Activated T-helper 9 cell treated with anti-CD3 and anti-CD28 coated beads, Interleukin-2, amount 50 U/mL, for 16 hours (primary cell): Measurements from ENCODE around the gene OPN4.

Experiments used
- DNase-seq: peaks from one replicate; pipeline ENCODE4 v3.0.0-alpha.2; 2020; ENCODE audit warnings: low read depth

Gene OPN4

DNA sequence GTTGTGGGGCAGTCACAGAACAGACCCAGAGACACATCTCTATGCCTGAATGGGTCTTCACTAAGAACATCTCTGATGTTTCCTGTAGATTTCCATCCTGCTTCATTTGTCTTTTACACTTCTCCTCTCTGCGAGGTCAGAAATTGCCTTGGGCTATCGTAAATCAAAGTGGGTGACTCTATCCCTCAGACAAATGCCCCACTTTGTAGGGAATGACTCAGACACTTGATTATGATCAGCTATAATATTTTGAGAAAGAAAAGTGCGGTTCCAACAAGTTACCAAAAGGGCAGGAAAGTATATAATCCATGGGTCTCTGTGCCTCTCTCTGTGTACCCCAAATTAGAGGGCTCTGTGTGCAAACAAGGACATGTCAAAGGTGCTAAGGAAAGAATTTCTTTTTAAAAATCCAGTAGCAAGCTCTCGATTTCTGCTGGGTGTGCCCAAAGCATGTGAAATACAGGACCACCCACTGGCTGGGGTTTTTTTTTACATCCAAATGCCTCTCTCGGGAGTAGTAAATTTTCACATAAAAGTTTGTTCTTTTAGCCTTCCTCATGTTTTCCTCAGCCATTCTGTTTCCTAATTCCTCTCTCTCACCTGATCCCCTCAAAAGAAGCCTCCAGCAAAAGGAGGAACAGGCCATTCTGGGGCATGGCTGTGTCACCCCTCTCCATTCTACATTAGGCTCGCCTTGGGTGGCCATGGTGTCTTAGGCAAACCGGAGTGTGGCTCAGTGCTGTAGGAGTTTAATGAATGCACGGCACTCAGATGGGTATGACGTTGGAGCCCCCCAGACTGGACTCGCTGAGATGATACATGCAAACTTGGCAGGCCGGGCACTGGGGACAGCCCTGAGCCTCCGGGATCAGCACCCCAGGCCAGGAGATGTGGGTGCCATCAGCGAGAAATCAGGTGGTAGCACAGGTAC lies 6.3 kb upstream of the OPN4 start:
- DNase-seq, result no peak

DNA sequence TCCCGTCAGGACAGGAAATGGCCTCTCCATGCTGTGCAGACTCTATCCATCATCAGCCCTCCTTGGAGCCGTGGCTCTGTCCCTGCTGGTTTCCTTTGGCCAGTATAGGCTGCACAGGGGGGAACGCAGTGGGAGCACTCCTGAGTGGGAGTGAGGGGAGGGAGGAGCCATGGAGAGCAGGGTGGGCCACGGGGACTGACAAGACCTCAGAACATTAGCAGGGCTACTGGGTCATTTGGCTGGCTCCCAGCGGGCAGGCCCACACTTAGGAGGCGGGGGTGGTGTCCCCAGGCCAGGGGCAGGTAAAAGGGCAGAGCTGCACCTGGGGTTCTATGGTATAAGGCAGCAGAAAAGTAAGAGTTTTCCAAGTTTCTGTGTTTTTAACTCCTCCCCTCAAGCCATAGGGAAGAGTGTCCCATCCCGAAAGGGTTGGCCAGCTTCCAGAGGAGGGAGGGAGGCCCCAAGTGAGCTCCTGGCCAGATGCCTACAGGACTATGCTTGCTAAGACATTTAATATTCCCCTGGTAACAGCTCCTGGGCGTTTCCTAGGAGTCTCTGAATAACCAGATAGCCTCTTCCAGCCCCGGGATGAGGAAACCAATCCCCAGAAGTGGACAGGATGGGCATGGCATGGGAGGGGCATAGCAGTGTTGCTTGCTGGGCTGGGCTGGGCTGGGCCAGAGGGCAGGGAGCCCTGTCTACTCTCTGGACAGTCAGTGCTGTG lies 5.5 kb upstream of the OPN4 start:
- no peak for DNase-seq

DNA sequence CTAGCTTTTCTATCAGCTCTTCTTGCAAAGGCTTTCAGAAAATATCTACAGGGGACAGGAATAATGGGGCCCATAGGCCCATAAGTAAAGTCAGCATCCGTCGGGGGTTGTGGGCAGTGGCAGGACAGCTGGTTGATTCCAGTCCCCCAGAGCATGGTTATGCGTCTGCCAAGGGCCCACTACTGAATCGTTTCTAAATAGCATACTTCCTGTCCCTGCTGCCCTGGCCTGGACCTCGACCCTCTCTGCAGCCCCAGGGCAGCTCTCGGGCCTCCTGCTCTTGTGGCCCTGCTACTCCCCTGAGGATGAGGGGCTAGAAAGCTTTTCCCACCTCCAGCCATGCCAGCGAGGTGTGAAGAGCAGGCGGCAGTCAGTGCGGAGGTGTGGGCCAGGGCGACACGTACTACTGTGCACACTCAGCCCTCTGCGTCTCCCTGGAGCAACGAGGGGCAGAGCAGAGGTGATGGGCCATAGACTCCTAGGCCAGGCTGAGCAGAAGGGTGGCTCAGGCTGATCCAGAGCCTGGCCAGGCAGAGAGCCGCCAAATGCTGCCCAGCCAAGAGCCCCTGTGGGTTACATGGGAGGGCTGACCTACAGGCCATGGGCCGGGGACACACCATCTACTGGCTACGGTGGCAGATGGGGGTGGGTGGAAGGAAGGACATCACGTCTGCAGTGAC lies 4.7 kb upstream of the OPN4 start:
- DNase-seq, result no peak

DNA sequence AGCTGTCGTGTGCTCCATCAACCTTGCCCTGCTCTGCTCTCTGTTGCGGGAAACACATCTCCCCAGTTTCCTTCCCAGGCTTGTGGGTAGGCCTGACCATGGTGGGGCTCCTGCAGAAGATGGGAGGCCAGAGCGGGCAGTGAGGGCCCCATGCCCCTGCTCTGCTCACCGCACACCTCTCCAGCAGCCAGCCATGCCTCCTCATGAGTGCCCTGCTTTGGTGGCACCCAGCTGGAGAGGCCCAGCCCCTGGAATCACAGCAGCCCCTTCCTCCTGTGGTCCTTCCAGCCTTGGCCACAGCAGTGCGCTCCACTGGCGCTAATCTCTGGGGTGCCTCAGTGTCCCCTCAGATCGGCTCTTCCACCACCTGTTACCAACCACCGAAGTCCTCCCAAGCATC lies 4.2 kb upstream of the OPN4 start:
- no peak for DNase-seq

DNA sequence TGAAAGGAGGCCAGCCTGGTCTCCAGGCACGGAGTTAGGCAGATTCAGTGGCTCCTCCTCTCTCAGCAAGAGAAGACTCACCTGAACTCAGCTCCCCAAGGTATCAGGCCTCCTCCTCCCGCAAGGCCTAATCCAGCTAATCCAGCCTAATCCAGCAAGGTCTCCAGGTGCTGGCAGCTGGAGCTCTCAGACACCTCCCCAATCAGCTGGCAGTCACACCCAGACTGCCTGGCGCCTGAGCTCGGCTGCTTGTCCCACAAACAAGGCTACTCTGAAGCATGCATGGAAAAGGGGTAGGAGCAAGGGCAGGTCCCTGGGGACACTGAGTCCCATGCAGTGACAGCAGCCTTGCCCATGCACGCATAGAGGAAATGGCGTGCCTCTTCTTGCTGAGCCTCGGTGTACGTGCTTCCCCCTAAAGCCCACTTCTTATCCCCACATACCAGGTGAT lies 3.3 kb upstream of the OPN4 start:
- DNase-seq, result no peak

DNA sequence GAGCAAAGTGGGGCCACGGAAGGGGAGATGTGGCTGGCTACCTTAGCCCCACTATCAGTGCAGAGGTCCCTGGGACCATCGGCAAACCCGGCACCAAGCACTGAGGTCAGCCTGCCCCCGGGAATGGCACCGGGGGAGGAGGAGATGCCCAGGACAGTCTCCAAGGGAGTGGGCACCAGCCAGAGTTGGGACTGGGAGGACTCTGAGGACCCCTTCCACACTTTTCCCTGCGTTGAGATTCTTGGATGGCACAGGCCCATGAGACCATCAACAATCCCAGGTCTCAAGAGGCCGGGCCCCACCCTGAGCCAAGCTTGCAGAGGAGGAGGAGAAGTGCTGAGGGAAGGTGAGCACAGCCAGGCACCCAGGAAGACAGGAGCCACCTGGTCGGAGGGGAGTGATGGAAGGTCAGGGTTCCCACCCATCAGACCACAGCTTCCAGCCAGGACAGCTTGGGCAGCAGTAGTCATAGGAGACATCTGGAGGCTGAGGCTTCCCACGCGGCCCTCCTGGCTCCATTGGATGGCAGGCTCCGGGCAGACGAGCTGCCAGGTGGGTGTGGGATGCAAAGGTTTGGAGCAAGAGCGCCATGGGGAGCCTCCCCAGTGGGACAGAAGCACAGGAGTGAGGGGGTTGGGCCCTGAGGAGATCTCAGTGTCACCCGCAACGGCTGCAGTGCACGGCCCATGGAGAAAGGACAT lies 2.6 kb upstream of the OPN4 start:
- no peak for DNase-seq

DNA sequence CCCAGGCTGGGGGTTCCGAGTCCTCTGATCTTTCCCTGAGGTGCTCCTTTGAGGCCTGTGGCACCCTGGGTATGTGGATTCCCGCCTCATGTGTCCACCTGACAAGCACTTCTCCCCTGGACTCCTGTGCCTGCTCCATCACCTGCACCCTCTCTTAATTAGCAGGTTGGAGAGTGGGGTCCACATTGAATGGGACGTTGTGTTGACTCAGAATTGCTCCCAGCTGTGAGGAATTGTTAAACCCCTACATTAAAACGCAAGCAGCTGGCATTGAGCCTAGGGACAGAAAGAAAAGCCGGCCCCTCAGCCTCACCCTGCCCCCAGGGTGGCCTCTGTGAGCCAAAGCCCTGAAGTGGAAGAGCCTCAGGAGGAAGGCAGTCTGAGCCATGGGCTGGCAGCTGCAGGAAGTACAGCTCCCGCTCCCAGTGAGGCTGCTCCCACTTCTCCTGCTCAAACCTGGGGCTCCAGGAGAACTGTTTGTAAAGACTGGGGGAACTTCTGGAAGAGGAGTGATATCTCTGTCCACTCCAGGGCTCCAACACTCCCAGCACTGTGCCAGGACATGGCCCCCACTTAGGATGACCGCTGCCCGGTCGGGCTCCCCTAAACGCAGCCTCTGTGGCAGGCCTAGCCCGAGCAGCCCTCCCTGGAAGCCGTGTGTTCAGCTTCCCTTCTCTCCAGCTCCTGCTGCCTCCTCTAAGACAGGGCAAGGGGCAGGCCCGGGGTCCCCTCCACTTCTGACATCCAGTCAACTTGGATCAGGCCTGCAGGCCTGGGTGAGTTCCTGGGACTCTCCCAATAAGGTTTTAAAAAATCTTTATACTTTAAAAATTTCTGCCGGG lies 1.8 kb upstream of the OPN4 start:
- DNase-seq, result no peak

DNA sequence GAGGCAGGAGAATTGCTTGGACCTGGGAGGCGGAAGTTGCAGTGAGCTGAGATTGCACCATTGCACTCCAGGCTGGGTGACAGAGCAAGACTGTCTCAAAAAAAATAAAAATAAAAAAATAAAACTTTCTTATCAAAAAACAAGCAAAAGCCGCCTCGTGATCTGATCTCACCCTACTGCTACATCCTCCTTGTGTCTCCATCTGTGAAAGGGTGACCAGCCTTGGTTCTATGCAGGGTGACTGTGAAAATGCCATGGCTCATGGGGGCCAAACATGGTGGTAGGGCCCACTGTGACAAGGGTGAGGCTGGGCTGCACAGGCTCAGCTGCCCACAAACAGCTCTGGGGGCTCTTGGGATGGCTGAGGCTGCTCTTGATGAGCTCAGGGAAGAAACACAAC lies 968 bp upstream of the OPN4 start:
- no peak for DNase-seq

DNA sequence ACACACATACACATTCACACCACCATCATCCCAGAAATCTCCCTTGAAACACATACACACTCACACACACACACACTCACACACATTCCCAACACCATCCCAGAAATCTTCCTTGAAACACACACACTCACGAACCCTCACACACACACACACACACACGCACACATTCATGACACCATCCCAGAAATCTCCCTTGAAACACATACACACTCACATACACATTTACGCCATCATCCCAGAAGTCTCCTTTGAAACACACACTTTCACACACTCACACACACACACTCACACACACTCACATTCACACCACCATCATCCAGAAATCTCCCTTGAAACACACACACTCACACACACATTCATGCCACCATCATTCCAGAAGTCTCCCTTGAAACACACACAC lies 360 bp upstream of the OPN4 start:
- DNase-seq, result no peak

DNA sequence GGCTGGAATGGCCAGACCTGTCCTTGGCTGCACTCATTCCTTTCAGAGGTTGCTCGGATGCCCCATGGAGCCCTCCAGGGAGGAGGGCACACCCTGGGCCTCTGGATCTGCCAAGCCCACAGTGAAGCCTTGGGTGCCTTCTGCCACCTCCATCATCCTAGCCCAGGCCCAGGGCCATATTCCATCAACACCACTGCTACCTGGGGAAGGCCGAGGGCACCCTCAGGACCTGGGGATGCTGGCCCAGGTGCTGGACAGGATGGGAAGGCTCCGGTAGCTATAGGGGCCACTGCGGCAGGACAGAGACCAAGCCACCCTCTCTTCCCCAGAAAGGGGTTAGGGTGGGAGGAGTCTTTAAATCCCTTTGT lies 810 bp downstream of the OPN4 start:
- no peak for DNase-seq

DNA sequence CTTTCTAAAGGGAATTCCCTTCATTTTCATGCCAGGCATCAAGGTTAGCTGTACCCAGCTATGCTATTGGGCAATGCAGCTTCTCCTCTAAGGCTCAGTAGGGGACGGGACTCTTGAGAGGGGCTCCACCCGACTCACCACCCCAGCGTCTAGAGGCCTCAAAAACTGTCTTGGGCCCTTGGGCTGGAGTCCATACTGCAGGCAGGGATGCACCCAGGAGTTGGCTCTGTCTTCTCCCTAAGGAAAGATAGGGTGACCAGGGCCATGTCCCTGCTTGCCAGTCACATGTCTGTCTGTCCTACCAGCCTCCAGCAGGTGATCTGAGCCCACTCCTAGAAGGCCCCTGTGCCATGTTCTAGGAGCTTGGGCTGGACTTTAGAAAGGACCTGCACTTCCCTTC lies 1.2 kb downstream of the OPN4 start:
- no peak for DNase-seq

DNA sequence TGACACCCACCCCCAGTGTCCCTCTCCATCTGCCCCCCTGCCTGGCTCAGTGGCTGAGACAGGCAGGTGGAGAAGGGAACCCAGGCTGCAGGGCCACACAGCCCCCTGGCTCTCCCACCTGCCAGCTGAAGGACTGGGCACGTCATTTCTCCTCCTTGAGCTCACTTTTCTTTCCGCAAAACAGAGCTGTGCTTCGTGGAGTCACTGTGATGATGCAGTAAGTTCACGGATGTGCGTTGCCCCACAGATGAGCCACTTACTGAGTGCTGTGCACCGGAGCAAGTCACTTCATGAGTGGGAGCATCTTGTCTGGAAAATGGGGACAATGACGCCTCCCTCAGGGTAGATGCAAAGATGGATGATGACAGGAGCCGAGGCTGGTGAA lies 2.7 kb downstream of the OPN4 start:
- DNase-seq, result no peak

DNA sequence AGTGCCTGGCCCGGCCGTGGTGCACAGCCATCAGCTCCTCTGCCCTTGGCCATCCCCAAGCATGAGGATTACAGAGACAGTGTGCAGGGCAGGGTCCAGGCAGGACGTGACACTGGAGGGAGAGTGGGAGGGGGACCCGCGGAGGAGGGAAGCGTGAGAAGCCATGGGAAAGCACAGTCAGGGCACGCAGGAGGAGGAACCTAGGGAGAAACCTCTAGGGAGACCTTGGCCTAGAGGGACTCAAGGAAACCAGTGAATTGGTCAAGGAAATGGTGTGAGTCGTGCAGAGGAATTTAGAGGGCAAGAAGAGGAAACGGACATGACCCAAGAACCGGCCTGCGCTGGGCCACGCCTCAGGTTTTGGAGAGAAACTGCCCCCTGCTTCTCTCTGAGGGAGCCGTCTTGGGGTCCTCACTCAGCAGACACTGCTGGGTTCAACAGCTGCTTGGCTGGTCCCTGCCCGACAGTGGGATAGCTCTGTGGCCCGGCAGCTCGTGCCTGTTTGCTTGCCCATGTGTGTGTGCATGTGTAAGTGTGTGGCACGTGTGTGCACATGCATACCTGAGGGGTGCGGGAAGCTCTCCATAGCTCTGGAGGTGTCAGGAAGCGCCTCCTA lies 3.2 kb downstream of the OPN4 start:
- no peak for DNase-seq

DNA sequence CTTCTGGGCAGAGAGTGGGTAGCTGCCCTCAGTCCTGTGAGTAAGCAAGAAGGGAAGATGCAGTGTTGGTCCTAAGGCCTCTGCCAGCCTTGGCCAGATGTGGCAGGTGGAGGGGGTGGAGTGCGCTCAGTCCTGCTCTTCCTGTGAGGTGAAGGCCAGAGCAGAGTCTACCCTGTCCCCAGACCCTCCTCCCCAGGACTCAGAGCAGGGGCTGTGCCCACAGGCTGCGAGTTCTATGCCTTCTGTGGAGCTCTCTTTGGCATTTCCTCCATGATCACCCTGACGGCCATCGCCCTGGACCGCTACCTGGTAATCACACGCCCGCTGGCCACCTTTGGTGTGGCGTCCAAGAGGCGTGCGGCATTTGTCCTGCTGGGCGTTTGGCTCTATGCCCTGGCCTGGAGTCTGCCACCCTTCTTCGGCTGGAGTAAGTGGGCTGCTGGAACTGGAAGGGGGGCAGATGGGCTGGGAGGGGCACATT lies 4.0 kb downstream of the OPN4 start:
- DNase-seq, result no peak

DNA sequence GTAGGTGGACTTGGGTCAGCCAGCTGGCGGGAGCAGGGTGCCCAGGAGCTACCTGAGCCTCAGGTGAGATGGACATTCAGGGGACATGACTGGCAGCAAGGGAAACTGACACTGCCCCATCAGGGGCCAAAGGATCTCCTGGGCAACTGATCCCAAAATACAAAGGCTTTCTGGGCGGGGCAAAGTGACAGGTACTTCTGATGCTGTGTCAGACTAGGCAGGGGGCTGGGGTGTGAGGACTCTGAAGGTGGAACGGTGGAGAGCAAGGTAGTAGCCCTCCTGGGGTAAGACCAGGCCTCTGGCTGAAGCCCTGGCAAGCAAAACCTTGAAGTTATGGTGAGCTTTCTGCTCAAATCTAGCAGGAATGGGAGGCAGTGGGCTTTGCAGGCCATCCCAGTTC lies 4.4 kb downstream of the OPN4 start:
- DNase-seq, result no peak

DNA sequence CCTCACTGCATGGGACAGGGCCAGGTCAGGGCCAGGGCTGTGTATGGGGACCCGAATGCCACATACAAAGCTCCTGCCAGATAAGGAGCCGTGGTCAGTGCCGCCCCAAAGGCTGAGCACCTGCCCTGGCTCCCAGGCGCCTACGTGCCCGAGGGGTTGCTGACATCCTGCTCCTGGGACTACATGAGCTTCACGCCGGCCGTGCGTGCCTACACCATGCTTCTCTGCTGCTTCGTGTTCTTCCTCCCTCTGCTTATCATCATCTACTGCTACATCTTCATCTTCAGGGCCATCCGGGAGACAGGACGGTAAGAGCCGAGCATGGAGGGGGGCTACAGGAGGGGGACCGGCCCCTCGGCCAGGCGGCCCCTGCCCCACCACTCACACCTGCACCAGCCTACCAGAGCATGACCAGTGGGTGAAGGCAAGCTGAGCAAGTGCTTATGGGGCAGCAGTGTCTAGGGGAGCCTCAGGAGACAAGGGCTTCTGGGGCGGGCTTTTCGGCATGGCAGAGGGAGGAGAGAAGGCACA lies 4.9 kb downstream of the OPN4 start:
- DNase-seq, result no peak

DNA sequence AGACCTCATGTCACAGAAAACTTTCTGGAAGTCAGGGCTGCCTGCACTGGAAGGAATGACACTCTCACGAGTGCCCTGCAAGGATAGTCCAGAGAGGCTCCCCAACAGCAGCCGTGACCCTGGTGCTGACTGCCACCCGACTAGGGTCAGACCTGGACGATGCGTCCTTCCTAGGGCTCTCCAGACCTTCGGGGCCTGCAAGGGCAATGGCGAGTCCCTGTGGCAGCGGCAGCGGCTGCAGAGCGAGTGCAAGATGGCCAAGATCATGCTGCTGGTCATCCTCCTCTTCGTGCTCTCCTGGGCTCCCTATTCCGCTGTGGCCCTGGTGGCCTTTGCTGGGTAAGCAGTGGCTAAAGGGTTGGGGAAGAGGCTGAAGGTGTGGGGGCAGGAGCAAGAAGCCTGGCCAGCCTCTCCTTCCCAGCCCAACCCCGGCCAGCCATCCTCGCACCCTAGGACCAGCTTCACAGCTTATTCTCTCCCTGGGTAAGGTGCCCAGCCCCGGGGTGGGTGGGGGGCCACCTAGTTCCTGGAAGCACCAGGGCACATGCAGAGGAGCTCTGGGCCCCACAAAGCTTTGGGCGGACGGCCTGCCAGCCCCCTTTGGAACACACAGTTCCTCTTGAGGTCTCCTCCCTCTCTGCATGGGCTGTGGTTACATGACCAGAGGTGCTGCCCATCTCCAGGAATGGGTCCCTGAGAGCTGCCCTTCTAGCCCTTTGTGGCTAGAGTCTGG lies 5.5 kb downstream of the OPN4 start:
- DNase-seq, result no peak

DNA sequence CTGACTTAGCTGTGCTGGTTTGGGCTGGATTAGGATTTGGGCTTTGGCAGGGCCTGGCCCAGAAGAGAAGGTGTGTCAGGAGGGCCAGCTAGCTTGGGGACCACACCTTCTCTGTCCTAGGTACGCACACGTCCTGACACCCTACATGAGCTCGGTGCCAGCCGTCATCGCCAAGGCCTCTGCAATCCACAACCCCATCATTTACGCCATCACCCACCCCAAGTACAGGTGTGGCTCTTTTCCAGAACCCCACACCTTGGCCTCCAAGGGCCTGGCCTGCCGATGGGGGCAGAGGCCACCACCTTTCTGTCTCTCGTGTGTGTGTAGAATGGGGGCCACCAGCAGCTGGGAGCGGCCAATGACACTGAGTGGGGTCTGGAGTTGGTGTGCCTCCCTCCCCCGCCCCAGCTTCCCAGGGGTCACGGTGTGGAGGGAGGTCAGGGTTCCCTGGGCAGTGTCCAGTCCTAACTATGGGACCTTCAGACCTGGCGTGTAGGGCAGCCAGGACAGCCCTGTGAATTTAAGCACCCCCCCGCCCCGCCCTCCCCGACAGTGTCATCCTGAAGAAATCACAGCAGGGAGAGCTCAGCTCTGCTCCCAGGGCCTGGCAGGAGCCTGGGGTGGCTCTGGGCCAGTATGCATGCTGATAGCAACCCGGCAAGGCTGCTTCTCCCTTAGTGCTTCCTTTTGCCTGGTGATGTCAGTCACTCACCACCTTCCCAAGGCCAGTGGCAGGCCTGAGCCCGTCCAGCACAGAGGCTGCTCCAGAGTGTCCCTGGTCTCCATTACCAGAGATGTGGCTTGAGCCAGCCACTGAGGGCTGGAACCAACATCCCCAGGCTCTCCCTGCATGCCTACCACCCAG lies 7.0 kb downstream of the OPN4 start:
- DNase-seq, result no peak
